Activated CD8-positive, alpha-beta T cell treated with anti-CD3 and anti-CD28 coated beads for 36 hours (primary cell): ENCODE measurements around the gene NSMCE3. TPM values are rescaled to one million over a fixed set of nuclear protein-coding genes. Genes with fewer than 3 reads are reported as not detected.
"Not testable (repeated sequence)": the region's sequence is repeated elsewhere in the genome, so short reads cannot be mapped to it uniquely, and the experiment has no call there.

Source experiments
- ATAC-seq: fragments of 200-7000 bp; cut with Tn5 transposase; one replicate; pipeline ENCODE4 v1.10.0; 2021; ENCODE audit warnings: mild to moderate bottlenecking, moderate library complexity
- CTCF ChIA-PET: fragments of 350-600 bp; sonication (Branson Sonifier 250); formaldehyde crosslinking; loops from one replicate; lab custom pipeline; 2021; ENCODE audit warnings: antibody characterized with exemption; lab: Charles Lee
- POLR2A ChIA-PET: fragments of 350-600 bp; sonication (Branson Sonifier 250); formaldehyde crosslinking; loops from one replicate; lab custom pipeline; 2021; ENCODE audit warnings: antibody characterized with exemption; lab: Charles Lee
- DNase-seq: peaks from one replicate; pipeline ENCODE4 v3.0.0-alpha.2; 2020
- H3K27ac Mint-ChIP-seq: one replicate; pipeline ENCODE4 v1.8.0; 2021; ENCODE audit warnings: mild to moderate bottlenecking, mixed read lengths
- H3K27me3 Mint-ChIP-seq: one replicate; pipeline ENCODE4 v1.8.0; 2021; ENCODE audit warnings: mixed read lengths
- H3K36me3 Mint-ChIP-seq: one replicate; pipeline ENCODE4 v1.8.0; 2021; ENCODE audit warnings: low read depth, mixed read lengths
- H3K4me1 Mint-ChIP-seq: one replicate; pipeline ENCODE4 v1.8.0; 2021; ENCODE audit warnings: low read depth, mixed read lengths
- H3K4me3 Mint-ChIP-seq: one replicate; pipeline ENCODE4 v1.8.0; 2021; ENCODE audit warnings: mild to moderate bottlenecking, moderate library complexity, mixed read lengths
- H3K9me3 Mint-ChIP-seq: one replicate; pipeline ENCODE4 v1.8.0; 2021; ENCODE audit warnings: mixed read lengths
- intact Hi-C: fragments of 100-400 bp; cut with micrococcal nuclease; formaldehyde crosslinking; loops from one replicate; pipeline ENCODE4 v1.10.0; 2022
- total RNA-seq, 2 experiments: library from RNA; stranded (reverse); gene quantifications; one replicate each; pipeline ENCODE4 v1.2.3, GENCODE V29; 2021
- TF ChIP-seq, protein P1 (sequence below): fragments of 200-600 bp; IDR thresholded peaks from one replicate; pipeline ENCODE4 v1.8.0; 2022; ENCODE audit warnings: antibody characterized with exemption, mild to moderate bottlenecking

The NSMCE3 gene
- total RNA-seq, 2 experiments from 2014 or later, result 9.5 to 10.5 TPM

DNA sequence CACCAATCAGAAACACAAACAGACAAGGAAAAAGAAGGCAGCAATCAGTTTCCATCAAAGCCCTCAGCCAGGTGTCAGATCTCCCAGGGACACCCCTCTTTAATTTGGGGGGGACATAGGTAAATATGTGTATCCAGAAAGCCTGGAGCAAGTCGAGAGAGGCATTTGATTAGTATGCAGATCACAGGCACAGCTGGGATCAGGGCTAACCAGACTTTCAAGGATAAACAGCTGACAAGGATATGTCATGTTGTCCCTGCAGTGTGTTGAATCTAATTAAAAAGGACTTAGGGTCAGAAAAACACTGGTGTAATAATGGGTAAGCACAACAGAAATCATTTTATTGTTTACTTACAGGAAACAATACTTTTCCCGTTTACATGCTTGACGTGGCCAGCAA lies 30.2 kb downstream of the NSMCE3 start:
- DNase-seq (no peak), ATAC-seq (no peak)
- H3K4me1 Mint-ChIP-seq, result no peaks in the 10 kb centered on the region
- H3K4me3 Mint-ChIP-seq, result no peak overlapping the region
- peaks cover 11% of the 10 kb centered on the region for H3K27me3 Mint-ChIP-seq
- ChIA-PET POLR2A (no interaction called here), CTCF (no interaction called here)
- TF ChIP-seq, protein P1, sequence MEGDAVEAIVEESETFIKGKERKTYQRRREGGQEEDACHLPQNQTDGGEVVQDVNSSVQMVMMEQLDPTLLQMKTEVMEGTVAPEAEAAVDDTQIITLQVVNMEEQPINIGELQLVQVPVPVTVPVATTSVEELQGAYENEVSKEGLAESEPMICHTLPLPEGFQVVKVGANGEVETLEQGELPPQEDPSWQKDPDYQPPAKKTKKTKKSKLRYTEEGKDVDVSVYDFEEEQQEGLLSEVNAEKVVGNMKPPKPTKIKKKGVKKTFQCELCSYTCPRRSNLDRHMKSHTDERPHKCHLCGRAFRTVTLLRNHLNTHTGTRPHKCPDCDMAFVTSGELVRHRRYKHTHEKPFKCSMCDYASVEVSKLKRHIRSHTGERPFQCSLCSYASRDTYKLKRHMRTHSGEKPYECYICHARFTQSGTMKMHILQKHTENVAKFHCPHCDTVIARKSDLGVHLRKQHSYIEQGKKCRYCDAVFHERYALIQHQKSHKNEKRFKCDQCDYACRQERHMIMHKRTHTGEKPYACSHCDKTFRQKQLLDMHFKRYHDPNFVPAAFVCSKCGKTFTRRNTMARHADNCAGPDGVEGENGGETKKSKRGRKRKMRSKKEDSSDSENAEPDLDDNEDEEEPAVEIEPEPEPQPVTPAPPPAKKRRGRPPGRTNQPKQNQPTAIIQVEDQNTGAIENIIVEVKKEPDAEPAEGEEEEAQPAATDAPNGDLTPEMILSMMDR, result no peak
- H3K27ac Mint-ChIP-seq, result no peak overlapping the region
- intact Hi-C loops, result no loop called here
- H3K36me3 Mint-ChIP-seq, result no peaks in the 10 kb centered on the region
- H3K9me3 Mint-ChIP-seq, result peaks cover 9% of the 10 kb centered on the region

DNA sequence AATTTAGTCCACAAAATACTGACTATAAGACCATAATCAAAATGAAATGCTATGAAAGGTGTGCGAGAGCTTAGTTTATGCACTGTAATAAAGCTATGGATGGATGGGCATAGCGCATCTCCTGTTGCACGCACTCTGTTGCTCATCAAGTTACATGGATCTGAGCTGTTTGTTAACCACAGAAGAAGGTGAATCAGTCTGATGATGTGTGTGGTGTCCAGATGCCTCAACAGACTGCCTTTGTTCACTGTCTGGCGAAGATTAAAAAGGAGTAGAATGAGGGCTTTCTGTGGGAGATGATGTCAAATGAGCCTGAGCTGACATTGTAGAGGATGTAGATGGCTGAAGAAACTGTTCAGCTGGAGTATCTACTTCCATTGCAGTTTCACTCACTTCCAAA lies 36.1 kb downstream of the NSMCE3 start:
- ChIA-PET CTCF (interaction anchor here (1.2 kb wide), 1 partner anchor 93 kb away, joined by 4 read pairs; no protein-coding TSS in a partner anchor), POLR2A (no interaction called here)
- Mint-ChIP-seq H3K4me3 (no peak overlapping the region), H3K9me3 (peaks cover 9% of the 10 kb centered on the region), H3K27ac (no peak overlapping the region), H3K27me3 (peaks cover 23% of the 10 kb centered on the region), H3K36me3 (no peaks in the 10 kb centered on the region), H3K4me1 (no peaks in the 10 kb centered on the region)
- TF ChIP-seq, protein P1, result no peak
- ATAC-seq, result no peak
- intact Hi-C loops, result no loop called here
- no peak for DNase-seq

DNA sequence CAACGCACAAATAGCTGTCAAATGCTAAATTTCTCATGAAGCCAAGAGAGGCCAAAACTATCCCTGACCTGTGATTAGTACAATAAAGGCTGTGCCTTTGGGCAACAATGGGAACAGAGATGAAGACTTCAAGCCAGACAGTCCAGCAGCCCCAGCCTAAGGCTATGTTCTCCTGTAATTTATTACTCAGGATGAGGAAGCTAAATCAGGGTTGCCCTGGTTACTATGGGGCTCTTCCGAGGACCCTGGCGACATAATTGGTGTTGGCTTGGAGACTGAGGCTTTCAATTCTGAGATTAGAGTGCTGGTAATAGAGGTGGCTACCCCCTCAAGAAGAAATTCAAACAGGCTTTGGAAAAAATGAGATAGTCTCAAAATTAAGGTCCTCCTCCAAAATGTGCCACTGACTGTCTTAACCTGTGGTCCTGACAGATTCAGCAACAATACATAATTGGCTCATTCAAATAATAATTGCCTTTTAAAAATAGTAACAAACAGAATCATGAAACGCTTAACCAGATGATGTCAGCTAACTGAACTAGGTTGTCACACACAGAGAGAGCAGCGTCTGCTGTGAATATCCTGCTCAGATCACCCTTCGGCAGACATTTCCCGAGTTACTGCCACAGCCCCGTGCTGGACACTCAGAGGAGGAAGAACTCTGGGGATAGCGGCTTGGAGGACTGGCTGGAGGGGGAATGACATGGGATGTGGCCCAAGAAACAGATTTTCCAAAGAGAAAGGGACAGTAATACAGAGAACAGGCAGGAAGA lies 43.0 kb downstream of the NSMCE3 start:
- no peaks in the 10 kb centered on the region for H3K36me3 Mint-ChIP-seq
- POLR2A ChIA-PET, result no interaction called here
- H3K9me3 Mint-ChIP-seq, result no peaks in the 10 kb centered on the region
- CTCF ChIA-PET, result no interaction called here
- ATAC-seq (no peak), DNase-seq (no peak)
- H3K4me1 Mint-ChIP-seq, result no peaks in the 10 kb centered on the region
- peaks cover 29% of the 10 kb centered on the region for H3K27me3 Mint-ChIP-seq
- H3K4me3 Mint-ChIP-seq, result no peak overlapping the region
- TF ChIP-seq, protein P1, result no peak
- H3K27ac Mint-ChIP-seq, result no peak overlapping the region
- intact Hi-C loops, result no loop called here

DNA sequence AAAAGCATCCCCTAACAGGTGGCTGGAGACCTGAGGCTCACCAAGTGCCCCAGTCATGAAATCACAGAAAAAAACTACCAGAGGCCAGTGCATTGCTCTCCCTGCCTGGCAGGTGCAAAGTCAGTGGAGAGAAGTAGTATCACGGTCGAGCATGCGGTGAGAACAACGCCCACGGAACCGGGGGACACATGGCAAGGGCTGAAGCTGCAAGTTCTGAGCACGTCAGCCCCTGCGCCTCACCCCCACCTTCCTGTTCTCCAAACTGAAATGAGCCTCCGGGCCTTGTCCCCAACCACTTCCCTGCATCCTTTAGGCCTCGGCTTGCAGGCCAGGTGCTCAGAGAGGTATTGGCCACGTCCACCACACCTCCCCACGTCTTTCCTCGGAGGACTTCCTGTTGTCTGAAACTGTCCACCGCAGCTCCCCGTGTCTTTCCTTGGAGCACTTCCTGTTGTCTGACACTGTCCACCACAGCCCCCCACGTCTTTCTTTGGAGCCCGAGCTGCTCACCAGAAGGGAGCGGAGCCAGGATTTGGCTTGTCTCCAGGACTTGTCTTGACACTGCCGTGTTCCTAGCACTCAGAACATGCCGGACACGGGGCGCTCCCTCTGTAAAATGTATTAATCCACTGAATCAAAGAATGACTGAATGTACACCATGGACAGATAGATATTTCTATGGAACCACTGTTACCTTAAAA lies 43.9 kb downstream of the NSMCE3 start:
- Mint-ChIP-seq H3K27me3 (peaks cover 27% of the 10 kb centered on the region), H3K4me3 (no peak overlapping the region), H3K4me1 (no peaks in the 10 kb centered on the region), H3K9me3 (no peaks in the 10 kb centered on the region), H3K36me3 (no peaks in the 10 kb centered on the region), H3K27ac (no peak overlapping the region)
- TF ChIP-seq, protein P1, result no peak
- ChIA-PET CTCF (no interaction called here), POLR2A (no interaction called here)
- ATAC-seq, result no peak
- intact Hi-C loops, result no loop called here
- DNase-seq, result peak; percentile 4

DNA sequence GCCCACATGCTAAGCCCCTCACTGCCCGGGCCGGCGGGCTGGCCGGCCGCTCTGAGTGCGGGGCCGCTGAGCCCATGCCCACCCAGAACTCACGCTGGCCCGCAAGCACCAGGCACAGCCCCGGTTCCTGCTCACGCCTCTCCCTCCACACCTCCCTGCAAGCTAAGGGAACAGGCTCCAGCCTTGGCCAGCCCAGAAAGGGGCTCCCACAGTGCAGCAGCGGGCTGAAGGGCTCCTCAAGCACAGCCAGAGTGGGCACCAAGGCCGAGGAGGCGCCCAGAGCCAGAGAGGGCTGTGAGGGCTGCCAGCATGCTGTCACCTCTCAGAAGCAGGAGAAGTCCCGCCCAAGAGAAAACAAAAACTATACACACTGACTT lies 44.6 kb downstream of the NSMCE3 start:
- H3K4me1 Mint-ChIP-seq, H3K4me3 Mint-ChIP-seq, POLR2A ChIA-PET, H3K9me3 Mint-ChIP-seq, ATAC-seq, CTCF ChIA-PET, intact Hi-C loops, H3K27ac Mint-ChIP-seq, DNase-seq, H3K36me3 Mint-ChIP-seq: not testable (repeated sequence)
- H3K27me3 Mint-ChIP-seq, result peaks cover 25% of the 10 kb centered on the region

DNA sequence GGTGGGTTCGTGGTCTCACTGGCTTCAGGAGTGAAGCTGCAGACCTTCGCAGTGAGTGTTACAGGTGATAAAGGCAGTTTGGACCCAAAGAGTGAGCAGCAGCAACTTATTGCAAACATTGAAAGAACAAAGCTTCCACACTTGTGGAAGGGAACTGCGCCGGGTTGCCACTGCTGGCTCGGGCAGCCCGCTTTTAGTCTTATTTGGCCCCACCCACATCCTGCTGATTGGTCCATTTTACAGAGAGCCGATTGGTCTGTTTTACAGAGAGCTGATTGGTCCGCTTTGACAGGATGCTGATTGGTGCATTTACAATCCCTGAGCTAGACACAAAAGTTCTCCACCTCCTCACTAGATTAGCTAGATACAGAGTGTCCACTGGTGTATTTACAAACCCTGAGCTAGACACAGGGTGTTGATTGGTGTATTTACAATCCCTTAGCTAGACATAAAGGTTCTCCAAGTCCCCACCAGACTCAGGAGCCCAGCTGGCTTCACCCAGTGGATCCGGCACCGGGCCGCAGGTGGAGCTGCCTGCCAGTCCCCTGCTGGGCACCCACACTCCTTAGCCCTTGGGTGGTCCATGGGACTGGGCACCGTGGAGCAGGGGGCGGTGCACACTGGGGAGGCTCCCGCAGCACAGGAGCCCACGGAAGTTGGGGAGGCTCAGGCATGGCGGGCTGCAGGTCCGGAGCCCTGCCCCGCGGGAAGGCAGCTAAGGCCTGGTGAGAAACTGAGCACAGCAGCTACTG lies 45.2 kb downstream of the NSMCE3 start:
- not testable (repeated sequence) for H3K4me1 Mint-ChIP-seq

More for the DNA sequence above, 45.2 kb downstream of the NSMCE3 start:
- H3K27ac Mint-ChIP-seq, POLR2A ChIA-PET, H3K9me3 Mint-ChIP-seq, H3K4me3 Mint-ChIP-seq, CTCF ChIA-PET, H3K36me3 Mint-ChIP-seq, DNase-seq, intact Hi-C loops, ATAC-seq: not testable (repeated sequence)
- H3K27me3 Mint-ChIP-seq, result peaks cover 22% of the 10 kb centered on the region
